ENCODE data around the gene FOXO6.

DNA sequence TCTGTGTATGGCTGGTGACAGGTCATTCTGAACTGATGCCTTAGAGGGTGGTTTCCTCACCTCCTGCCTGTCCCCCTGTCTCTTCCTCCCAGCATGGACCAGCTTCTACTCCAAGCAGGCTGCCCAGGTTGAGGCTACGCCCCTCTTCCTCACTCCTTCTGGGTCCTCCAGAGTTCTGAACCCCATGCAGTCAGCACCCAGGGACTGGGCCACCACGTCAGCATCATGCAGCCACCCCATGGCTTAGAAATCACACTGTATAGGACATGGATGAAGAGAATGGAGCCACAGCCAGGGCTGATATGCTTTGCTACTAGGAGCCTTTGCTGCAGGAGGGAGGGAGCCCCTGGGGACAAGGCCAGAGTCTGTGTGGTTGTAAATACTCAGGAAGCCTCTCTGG, 8.3 kb downstream of the FOXO6 start:
- TF ChIP-seq, protein P1, sequence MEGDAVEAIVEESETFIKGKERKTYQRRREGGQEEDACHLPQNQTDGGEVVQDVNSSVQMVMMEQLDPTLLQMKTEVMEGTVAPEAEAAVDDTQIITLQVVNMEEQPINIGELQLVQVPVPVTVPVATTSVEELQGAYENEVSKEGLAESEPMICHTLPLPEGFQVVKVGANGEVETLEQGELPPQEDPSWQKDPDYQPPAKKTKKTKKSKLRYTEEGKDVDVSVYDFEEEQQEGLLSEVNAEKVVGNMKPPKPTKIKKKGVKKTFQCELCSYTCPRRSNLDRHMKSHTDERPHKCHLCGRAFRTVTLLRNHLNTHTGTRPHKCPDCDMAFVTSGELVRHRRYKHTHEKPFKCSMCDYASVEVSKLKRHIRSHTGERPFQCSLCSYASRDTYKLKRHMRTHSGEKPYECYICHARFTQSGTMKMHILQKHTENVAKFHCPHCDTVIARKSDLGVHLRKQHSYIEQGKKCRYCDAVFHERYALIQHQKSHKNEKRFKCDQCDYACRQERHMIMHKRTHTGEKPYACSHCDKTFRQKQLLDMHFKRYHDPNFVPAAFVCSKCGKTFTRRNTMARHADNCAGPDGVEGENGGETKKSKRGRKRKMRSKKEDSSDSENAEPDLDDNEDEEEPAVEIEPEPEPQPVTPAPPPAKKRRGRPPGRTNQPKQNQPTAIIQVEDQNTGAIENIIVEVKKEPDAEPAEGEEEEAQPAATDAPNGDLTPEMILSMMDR (conservative IDR thresholded peaks at IDR 0.05; ENCODE audit: low read depth, low read length), result no peak
- no peak for TF ChIP-seq EZH2 (IDR thresholded peaks at IDR 0.05; ENCODE audit: borderline replicate concordance, low read depth, low read length, poor library complexity, severe bottlenecking)
